Measurements from ENCODE around the gene DOC2A.

The DOC2A gene

DNA sequence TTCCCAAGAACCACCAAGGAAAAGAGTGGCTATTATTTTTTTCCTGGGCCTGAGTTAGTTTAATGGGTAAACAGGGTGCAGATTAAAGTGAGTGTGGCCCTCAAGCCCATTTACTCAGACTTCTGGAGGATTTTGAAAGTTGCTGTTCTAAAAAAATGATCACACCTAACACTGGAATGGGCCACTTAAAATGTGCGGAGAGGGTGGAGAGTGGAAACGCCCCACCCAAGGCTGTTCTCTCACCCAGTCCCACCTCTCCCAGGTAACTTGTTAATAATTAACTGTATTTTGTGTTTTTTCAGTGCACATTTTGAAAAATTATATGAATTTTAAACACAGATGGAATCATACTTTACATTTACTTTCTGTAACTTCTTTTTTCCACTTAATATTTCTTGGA, 20.8 kb downstream of the DOC2A start:
- DNase-seq (ENCODE audit: low read depth in 1 of 2, low spot score in 1 of 2): no peak

- no peak for DNase-seq (ENCODE audit: low read depth in 1 of 2, low spot score in 1 of 2)
These were observed 21.5 kb downstream of the DOC2A start for GRCh38 chr16:29989111-29989858.

GRCh38 chr16:29988346-29989075, 22.3 kb downstream of the DOC2A start:
- no peak for DNase-seq (ENCODE audit: low read depth in 1 of 2, low spot score in 1 of 2)

GRCh38 chr16:29987371-29988085, 23.3 kb downstream of the DOC2A start:
- no peak for DNase-seq (ENCODE audit: low read depth in 1 of 2, low spot score in 1 of 2)

DNA sequence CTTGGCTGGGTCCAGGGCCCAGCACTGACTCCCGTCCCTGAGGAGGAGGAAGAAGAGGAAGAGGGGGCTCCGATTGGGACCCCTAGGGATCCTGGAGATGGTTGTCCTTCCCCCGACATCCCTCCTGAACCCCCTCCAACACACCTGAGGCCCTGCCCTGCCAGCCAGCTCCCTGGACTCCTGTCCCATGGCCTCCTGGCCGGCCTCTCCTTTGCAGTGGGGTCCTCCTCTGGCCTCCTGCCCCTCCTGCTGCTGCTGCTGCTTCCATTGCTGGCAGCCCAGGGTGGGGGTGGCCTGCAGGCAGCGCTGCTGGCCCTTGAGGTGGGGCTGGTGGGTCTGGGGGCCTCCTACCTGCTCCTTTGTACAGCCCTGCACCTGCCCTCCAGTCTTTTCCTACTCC, 23.9 kb downstream of the DOC2A start:
- no peak for DNase-seq (ENCODE audit: low read depth in 1 of 2, low spot score in 1 of 2)

DNA sequence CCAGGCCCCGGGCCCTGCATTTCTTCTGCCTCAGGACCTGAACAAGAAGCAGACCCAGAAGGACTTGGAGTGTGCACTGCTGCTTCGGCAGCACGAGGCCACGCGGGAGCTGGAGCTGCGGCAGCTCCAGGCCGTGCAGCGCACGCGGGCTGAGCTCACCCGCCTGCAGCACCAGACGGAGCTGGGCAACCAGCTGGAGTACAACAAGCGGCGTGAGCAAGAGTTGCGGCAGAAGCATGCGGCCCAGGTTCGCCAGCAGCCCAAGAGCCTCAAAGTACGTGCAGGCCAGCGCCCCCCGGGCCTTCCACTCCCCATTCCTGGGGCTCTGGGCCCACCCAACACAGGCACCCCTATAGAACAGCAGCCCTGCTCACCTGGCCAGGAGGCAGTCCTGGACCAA, 24.6 kb downstream of the DOC2A start:
- DNase-seq (ENCODE audit: low read depth in 1 of 2, low spot score in 1 of 2): no peak

GRCh38 chr16:29985271-29985811, 25.5 kb downstream of the DOC2A start:
- no peak for DNase-seq (ENCODE audit: low read depth in 1 of 2, low spot score in 1 of 2)

DNA sequence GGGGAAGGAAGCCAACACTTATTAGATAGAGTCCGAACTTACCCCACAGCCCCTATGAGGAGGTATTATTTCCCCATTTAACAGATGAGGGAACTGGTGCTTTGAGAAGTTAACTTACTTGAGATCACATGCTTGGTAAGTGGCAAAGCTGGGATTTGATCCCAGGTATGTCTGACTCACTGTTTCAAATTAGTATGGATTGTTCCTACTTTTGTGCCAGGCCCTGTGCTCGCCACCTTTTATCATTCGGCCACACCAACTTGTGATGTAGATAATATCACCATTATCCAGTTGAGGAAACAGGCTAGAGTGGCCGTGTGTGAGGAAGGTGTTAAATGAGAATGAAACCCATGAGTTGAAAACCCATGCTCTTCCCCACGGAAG, 26.1 kb downstream of the DOC2A start:
- no peak for DNase-seq (ENCODE audit: low read depth in 1 of 2, low spot score in 1 of 2)

DNA sequence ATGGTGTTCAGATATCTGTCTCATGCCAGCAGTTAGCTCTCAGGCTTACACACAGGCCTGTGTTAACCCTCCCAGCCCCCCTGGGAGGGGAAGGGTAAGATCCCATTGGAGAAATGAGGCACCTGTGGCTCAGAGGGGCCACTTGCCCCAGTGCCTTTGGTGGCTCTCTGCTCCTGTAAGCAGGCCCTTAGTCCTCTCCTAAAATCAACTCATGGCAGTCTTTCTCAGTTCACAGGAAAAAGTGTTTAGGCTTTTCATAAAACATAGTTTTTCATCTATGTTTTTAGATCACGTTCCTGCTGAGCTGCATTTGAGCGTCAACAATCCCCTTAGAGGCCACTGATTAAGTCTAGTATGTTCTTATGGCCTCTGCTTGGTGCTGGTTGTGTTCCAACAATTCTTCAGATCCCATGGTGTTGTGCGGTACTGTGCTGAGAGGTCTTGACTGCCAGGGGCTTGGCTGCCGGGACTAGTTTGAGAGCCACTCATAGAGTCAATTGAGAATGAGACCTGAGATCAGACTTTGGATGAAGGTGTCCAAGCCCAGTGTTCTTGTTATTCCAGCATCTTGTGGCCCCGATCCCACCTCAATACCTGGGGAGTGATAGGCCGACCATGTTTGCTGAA, 26.6 kb downstream of the DOC2A start:
- DNase-seq (ENCODE audit: low read depth in 1 of 2, low spot score in 1 of 2): no peak

GRCh38 chr16:29983420-29984136, 27.2 kb downstream of the DOC2A start:
- no peak for DNase-seq (ENCODE audit: low read depth in 1 of 2, low spot score in 1 of 2)

DNA sequence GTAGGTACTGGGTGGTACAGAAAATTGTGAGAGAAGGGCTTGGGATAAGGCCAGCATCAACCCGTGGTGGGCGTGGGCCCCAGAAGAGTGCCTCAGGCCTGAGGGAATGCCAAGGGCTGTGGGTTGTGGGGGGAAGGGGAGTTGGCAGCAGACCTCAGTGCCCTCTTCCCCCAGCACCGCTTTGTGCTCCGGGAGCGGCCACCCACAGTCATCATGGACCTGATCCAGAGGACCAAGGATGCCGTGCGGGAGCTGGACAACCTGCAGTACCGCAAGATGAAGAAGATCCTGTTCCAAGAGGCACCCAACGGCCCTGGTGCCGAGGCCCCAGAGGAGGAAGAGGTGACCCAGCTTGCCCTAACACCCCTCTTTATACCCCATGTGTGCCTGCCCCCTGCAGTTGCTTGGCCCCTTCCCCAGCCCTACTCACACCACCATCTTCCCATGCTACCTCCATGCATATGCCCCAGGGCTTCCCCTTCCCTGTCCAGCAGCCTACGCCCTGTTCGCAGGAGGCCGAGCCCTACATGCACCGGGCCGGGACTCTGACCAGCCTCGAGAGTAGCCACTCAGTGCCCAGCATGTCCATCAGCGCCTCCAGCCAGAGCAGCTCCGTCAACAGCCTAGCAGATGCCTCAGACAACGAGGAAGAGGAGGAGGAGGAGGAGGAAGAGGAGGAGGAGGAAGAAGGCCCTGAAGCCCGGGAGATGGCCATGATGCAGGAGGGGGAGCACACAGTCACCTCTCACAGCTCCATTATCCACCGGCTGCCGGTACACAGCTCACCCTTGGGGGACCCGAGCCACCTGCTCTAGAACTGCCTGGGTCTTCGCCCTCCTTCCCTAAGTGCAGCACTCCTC, 28.0 kb downstream of the DOC2A start:
- no peak for DNase-seq (ENCODE audit: low read depth in 1 of 2, low spot score in 1 of 2)

- DNase-seq (ENCODE audit: low read depth in 1 of 2, low spot score in 1 of 2): no peak
These were observed 32.1 kb downstream of the DOC2A start for GRCh38 chr16:29978564-29979270.

- DNase-seq (ENCODE audit: low read depth in 1 of 2, low spot score in 1 of 2): no peak
These were observed 32.7 kb downstream of the DOC2A start for GRCh38 chr16:29978081-29978480.

DNA sequence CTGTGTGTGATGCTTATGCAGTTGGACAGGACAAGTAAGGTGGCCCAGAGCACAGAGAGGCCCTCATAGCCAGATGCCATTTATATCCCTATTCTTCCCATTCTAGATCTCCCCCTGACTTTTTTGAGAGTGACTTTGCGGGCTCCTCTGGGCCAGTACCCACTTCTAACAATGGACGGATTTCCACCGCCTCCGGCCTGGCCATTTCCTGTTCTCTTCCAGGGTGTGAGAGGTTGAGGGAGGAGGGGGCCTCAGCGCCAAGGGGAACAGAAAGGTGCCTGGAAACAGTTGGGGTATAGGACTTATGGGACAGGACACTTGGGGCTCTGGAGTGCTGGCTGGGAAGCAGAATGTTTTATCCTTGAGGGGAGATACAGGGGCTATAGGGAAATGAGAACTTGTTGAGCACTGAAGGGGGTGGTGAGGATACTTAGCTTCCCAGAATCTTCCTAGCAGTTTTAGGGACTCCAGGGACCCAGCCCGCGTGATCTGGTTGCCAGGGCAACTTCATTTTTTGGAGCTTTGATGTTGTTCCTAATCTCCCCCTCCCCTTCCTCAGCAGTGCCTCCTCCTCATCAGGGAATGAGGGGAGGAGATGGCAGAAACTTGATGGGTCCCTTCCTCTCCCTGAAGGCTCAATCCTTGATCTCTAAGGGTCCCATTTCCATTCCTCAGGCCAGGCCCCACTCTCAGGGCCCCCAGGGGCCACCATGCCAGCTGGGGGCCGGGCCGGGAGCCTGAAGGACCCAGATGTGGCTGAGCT, 33.6 kb downstream of the DOC2A start:
- no peak for DNase-seq (ENCODE audit: low read depth in 1 of 2, low spot score in 1 of 2)

GRCh38 chr16:29975811-29976511, 34.9 kb downstream of the DOC2A start:
- DNase-seq (ENCODE audit: low read depth in 1 of 2, low spot score in 1 of 2): no peak

GRCh38 chr16:29975134-29975538, 35.7 kb downstream of the DOC2A start:
- DNase-seq (ENCODE audit: low read depth in 1 of 2, low spot score in 1 of 2): no peak

GRCh38 chr16:29974291-29975133, 36.3 kb downstream of the DOC2A start:
- no peak for DNase-seq (ENCODE audit: low read depth in 1 of 2, low spot score in 1 of 2)

All from activated CD4-positive, alpha-beta T cell treated with anti-CD3 and anti-CD28 coated beads, Interleukin-2, amount 50 U/mL, for 24 hours (primary cell).